ENCODE data around the gene SINHCAF.

SINHCAF gene

DNA sequence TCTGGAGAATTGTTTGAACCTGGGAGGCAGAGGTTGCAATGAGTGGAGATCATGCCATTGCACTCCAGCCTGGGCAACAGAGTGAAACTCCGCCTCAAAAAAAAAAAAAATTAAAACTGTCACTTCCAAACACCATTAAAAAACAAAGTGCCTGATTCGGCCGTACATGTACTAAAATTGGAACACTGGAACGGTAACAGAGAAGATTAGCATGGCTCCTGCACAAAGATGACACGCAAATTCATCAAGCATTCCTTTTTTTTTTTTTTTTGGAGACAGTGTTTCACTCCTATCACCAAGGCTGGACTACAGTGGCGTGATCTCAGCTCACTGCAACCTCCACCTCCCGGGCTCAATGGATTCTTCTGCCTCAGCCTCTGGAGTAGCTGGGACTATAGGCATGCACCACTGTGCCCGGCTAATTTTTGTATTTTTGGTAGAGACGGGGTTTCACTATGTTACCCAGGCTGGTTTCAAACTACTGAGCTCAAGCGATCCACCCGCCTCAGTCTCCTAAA, 40.2 kb upstream of the SINHCAF start:
- no peaks in the 10 kb centered on the region for H3K27me3 ChIP-seq (ENCODE audit: insufficient read depth, low read length)
- no peak overlapping the region for H3K4me3 ChIP-seq (ENCODE audit: low read depth, low read length, poor library complexity, severe bottlenecking)
- H2AFZ ChIP-seq (ENCODE audit: low read length), result no peak overlapping the region
- H3K4me1 ChIP-seq (ENCODE audit: insufficient read depth, low read length, severe bottlenecking), result peaks cover 36% of the 10 kb centered on the region
- TF ChIP-seq, protein P1, sequence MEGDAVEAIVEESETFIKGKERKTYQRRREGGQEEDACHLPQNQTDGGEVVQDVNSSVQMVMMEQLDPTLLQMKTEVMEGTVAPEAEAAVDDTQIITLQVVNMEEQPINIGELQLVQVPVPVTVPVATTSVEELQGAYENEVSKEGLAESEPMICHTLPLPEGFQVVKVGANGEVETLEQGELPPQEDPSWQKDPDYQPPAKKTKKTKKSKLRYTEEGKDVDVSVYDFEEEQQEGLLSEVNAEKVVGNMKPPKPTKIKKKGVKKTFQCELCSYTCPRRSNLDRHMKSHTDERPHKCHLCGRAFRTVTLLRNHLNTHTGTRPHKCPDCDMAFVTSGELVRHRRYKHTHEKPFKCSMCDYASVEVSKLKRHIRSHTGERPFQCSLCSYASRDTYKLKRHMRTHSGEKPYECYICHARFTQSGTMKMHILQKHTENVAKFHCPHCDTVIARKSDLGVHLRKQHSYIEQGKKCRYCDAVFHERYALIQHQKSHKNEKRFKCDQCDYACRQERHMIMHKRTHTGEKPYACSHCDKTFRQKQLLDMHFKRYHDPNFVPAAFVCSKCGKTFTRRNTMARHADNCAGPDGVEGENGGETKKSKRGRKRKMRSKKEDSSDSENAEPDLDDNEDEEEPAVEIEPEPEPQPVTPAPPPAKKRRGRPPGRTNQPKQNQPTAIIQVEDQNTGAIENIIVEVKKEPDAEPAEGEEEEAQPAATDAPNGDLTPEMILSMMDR (IDR thresholded peaks at IDR 0.05; ENCODE audit: low read length), result no peak
- no peak for TF ChIP-seq EZH2 (IDR thresholded peaks at IDR 0.05; ENCODE audit: borderline replicate concordance, low read length)
- H3K9ac ChIP-seq (ENCODE audit: low read length), result no peak overlapping the region
- no peaks in the 10 kb centered on the region for H3K9me3 ChIP-seq (ENCODE audit: low read length)
- no peaks in the 10 kb centered on the region for H3K9me2 ChIP-seq (ENCODE audit: low read depth, low read length)
- no peaks in the 10 kb centered on the region for H3K79me2 ChIP-seq (ENCODE audit: insufficient read depth, low read length)
- no peaks in the 10 kb centered on the region for H4K20me1 ChIP-seq (ENCODE audit: insufficient read depth, low read length)
- no peak overlapping the region for H3K27ac ChIP-seq (ENCODE audit: low read depth, low read length, poor library complexity, severe bottlenecking)
- no peaks in the 10 kb centered on the region for H3K36me3 ChIP-seq (ENCODE audit: insufficient read depth, low read length)
- H3K4me2 ChIP-seq (ENCODE audit: low read length), result no peak overlapping the region
- no peaks in the 10 kb centered on the region for H3F3A ChIP-seq (ENCODE audit: insufficient read depth, low read length)

DNA sequence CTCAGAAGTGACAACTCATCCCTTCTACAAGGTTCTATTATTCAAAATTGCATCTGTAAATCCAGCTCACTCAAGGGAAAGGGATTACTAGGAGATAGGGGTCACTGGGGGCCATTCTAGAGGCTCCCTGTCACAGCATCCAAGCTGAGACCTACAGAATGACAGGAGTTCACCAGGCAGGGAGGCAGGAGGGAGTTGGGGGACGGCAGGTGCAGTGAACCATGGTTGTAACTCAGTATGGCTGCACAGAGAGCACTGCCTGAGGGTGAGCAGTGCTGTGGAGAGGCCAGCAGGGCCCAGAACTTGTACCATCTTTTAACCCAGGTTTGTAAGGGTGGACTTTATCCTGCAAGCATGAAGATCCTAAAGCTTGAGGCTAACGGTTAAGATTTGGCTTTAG, 37.9 kb upstream of the SINHCAF start:
- no peaks in the 10 kb centered on the region for H3K27me3 ChIP-seq (ENCODE audit: insufficient read depth, low read length)
- TF ChIP-seq EZH2 (IDR thresholded peaks at IDR 0.05; ENCODE audit: borderline replicate concordance, low read length), result no peak
- TF ChIP-seq, protein P1 (IDR thresholded peaks at IDR 0.05; ENCODE audit: low read length), result no peak

DNA sequence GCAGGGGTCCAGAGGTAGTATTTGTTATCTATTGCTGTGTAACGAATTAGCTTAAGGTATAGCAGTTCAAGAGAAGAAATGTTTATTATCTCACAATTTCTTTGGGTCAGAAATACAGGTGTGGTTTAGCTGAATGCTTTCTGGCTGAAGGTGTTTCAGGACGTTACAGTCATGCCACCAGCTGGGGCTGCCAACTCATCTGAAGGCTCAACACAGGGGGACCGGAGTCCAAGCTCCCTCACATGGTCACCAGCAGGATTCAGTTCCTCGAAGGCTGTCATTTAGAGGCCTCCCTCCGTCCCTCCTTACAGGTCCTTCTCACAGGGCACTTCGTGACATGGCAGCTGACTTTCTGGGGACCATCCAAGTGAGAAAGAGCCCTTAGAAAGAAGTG, 37.5 kb upstream of the SINHCAF start:
- Histone ChIP-seq H2AFZ (ENCODE audit: low read length) (no peak overlapping the region), H4K20me1 (ENCODE audit: insufficient read depth, low read length) (no peaks in the 10 kb centered on the region), H3K4me3 (ENCODE audit: low read depth, low read length, poor library complexity, severe bottlenecking) (no peak overlapping the region), H3F3A (ENCODE audit: insufficient read depth, low read length) (no peaks in the 10 kb centered on the region), H3K27ac (ENCODE audit: low read depth, low read length, poor library complexity, severe bottlenecking) (peak overlapping the region; percentile 78), H3K27me3 (ENCODE audit: insufficient read depth, low read length) (no peaks in the 10 kb centered on the region), H3K9me3 (ENCODE audit: low read length) (no peaks in the 10 kb centered on the region), H3K4me2 (ENCODE audit: low read length) (peak overlapping the region; percentile 55), H3K9ac (ENCODE audit: low read length) (no peak overlapping the region), H3K4me1 (ENCODE audit: insufficient read depth, low read length, severe bottlenecking) (peaks cover 27% of the 10 kb centered on the region), H3K9me2 (ENCODE audit: low read depth, low read length) (no peaks in the 10 kb centered on the region), H3K79me2 (ENCODE audit: insufficient read depth, low read length) (no peaks in the 10 kb centered on the region), H3K36me3 (ENCODE audit: insufficient read depth, low read length) (no peaks in the 10 kb centered on the region)
- TF ChIP-seq, protein P1 (IDR thresholded peaks at IDR 0.05; ENCODE audit: low read length), result no peak
- no peak for TF ChIP-seq EZH2 (IDR thresholded peaks at IDR 0.05; ENCODE audit: borderline replicate concordance, low read length)

More for the DNA sequence above, 37.9 kb upstream of the SINHCAF start:
- H3K4me2 ChIP-seq (ENCODE audit: low read length), result peak overlapping the region; percentile 55; the same call in 1 of the 2 replicates
- peak overlapping the region; percentile 78 for H3K27ac ChIP-seq (ENCODE audit: low read depth, low read length, poor library complexity, severe bottlenecking)
- H4K20me1 ChIP-seq (ENCODE audit: insufficient read depth, low read length), result no peaks in the 10 kb centered on the region
- no peaks in the 10 kb centered on the region for H3F3A ChIP-seq (ENCODE audit: insufficient read depth, low read length)
- H3K79me2 ChIP-seq (ENCODE audit: insufficient read depth, low read length), result no peaks in the 10 kb centered on the region
- no peaks in the 10 kb centered on the region for H3K36me3 ChIP-seq (ENCODE audit: insufficient read depth, low read length)
- H3K4me1 ChIP-seq (ENCODE audit: insufficient read depth, low read length, severe bottlenecking), result peaks cover 27% of the 10 kb centered on the region
- H3K9me3 ChIP-seq (ENCODE audit: low read length), result no peaks in the 10 kb centered on the region
- no peak overlapping the region for H3K4me3 ChIP-seq (ENCODE audit: low read depth, low read length, poor library complexity, severe bottlenecking)
- no peak overlapping the region for H2AFZ ChIP-seq (ENCODE audit: low read length)
- no peak overlapping the region for H3K9ac ChIP-seq (ENCODE audit: low read length)
- H3K9me2 ChIP-seq (ENCODE audit: low read depth, low read length), result no peaks in the 10 kb centered on the region
